ENCODE data around the gene CHRNA9. TPM values are rescaled to one million over a fixed set of nuclear protein-coding genes. Genes with fewer than 3 reads are reported as not detected.

CHRNA9 gene
- total RNA-seq, 1 donor from 2014 or later = not detected

DNA sequence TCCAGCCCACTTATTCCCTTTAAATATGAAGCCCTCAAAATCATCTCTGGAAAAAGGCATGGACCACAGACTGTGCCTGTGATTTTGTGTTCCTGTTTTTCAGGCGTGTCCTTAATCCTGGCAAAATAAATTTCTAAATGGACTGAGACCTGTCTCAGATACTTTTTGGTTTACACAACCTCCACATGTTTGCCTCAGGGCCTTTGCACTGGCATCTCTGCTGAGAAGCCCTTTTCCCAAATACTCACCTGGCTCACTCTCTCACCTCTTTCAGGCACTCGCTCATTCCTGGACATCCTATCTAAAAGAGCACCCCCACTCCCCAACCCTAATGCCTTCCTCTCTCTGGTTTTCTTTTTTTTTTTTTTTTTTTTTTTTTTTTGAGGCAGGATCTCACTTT is 40.5 kb downstream of the CHRNA9 start:
- no peak overlapping the region for H3K27ac Mint-ChIP-seq (ENCODE audit: unreplicated experiment)
- no peak for DNase-seq (ENCODE audit: low read depth, low spot score)
- H3K36me3 Mint-ChIP-seq (ENCODE audit: low read depth) = no peaks in the 10 kb centered on the region
- TF ChIP-seq, protein P1, sequence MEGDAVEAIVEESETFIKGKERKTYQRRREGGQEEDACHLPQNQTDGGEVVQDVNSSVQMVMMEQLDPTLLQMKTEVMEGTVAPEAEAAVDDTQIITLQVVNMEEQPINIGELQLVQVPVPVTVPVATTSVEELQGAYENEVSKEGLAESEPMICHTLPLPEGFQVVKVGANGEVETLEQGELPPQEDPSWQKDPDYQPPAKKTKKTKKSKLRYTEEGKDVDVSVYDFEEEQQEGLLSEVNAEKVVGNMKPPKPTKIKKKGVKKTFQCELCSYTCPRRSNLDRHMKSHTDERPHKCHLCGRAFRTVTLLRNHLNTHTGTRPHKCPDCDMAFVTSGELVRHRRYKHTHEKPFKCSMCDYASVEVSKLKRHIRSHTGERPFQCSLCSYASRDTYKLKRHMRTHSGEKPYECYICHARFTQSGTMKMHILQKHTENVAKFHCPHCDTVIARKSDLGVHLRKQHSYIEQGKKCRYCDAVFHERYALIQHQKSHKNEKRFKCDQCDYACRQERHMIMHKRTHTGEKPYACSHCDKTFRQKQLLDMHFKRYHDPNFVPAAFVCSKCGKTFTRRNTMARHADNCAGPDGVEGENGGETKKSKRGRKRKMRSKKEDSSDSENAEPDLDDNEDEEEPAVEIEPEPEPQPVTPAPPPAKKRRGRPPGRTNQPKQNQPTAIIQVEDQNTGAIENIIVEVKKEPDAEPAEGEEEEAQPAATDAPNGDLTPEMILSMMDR (conservative IDR thresholded peaks at IDR 0.05) = no peak
- H3K9me3 Mint-ChIP-seq = no peaks in the 10 kb centered on the region
- H3K4me1 Mint-ChIP-seq = no peaks in the 10 kb centered on the region
- H3K4me3 Mint-ChIP-seq = no peak overlapping the region
- no peaks in the 10 kb centered on the region for H3K27me3 Mint-ChIP-seq (ENCODE audit: low read depth)

DNA sequence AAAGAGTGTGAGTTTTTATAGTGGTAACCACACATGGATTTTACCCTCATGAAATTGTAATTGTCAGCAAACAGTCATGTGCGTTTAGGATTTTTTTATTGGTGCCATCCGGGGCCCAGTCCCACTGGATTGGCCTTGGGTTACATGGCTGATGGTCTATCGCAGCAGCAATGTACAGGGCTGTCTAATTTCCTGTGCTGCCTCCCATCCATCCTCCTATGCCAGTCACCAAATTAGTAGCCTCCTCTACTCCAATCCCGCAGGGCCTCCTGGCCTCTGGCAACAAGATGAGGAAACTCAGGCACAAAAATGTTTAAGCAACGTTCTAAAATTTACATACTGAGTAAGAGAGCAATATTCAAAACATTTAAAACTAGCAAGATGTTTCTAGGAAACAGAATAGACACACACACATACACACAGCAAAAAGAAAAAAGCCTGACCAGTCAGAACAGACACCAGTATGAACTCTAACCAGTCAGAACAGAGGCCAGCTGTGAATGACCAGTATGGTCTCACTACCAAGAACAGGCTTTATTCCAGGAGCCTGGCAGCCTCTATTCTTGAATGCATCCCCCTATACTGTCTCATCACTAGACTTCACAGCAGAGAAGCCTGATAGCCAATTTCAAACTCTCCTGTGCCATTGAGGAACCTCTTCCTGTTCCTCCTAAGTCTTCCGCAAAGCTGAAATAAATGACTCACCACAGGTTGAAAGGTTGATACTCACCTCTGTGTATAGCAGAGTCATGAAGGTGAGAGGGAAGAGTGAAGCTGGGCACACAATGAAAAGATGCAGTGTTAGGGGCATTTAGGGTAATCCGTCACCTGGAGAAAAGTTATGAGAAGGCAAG is 42.6 kb downstream of the CHRNA9 start:
- Mint-ChIP-seq H3K27ac (ENCODE audit: unreplicated experiment) (no peak overlapping the region), H3K4me1 (peaks cover 4% of the 10 kb centered on the region)

DNA sequence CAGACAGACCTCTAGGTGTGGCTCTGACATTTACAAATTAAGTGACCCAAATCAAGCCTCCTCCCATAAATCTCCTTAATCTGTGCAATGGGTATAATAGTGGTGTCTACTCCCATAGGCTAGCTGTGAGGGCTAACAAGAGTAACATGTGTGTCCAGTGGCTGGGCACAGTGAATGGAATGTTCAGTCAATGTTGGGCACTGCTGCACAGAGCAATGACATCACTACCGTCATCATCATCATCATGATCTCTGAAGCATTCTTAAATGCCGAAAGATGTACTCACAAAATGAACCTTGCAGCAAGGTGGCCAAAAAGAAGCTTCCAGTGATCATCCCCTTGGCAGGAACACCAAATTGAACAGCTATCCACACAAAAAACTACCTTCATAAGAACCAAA is 43.5 kb downstream of the CHRNA9 start:
- Mint-ChIP-seq H3K4me1 (peaks cover 4% of the 10 kb centered on the region), H3K4me3 (no peak overlapping the region), H3K27me3 (ENCODE audit: low read depth) (no peaks in the 10 kb centered on the region), H3K27ac (ENCODE audit: unreplicated experiment) (no peak overlapping the region), H3K9me3 (no peaks in the 10 kb centered on the region), H3K36me3 (ENCODE audit: low read depth) (no peaks in the 10 kb centered on the region)
- no peak for DNase-seq (ENCODE audit: low read depth, low spot score)
- TF ChIP-seq, protein P1 (conservative IDR thresholded peaks at IDR 0.05) = no peak

More for the DNA sequence above, 42.6 kb downstream of the CHRNA9 start:
- no peak for DNase-seq (ENCODE audit: low read depth, low spot score)
- Mint-ChIP-seq H3K36me3 (ENCODE audit: low read depth) (no peaks in the 10 kb centered on the region), H3K27me3 (ENCODE audit: low read depth) (no peaks in the 10 kb centered on the region), H3K9me3 (no peaks in the 10 kb centered on the region), H3K4me3 (no peak overlapping the region)
- TF ChIP-seq, protein P1 (conservative IDR thresholded peaks at IDR 0.05) = no peak

DNA sequence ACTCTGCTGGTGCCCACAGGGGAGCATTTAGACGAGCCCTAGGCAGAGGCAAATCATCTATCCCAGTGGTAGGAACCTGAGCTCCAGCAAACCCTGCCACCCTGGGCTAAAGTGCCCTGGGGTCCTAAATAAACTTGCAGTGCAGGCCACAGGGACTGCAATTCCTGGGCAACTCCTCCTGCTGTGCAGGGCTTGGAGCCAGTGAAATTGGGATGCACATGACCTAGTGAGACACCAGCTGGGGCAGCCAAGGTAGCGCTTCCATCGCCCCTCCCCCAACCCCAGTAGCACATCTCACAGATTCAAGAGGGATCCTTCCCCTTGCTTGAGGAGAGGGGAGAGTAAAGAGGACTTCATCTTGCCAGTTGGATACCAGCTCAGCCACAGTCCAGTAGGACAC is 44.1 kb downstream of the CHRNA9 start:
- no peaks in the 10 kb centered on the region for H3K36me3 Mint-ChIP-seq (ENCODE audit: low read depth)
- no peaks in the 10 kb centered on the region for H3K27me3 Mint-ChIP-seq (ENCODE audit: low read depth)
- DNase-seq (ENCODE audit: low read depth, low spot score) = no peak
- TF ChIP-seq, protein P1 (conservative IDR thresholded peaks at IDR 0.05) = no peak
- H3K4me3 Mint-ChIP-seq = no peak overlapping the region
- no peaks in the 10 kb centered on the region for H3K9me3 Mint-ChIP-seq
- peaks cover 4% of the 10 kb centered on the region for H3K4me1 Mint-ChIP-seq
- no peak overlapping the region for H3K27ac Mint-ChIP-seq (ENCODE audit: unreplicated experiment)

DNA sequence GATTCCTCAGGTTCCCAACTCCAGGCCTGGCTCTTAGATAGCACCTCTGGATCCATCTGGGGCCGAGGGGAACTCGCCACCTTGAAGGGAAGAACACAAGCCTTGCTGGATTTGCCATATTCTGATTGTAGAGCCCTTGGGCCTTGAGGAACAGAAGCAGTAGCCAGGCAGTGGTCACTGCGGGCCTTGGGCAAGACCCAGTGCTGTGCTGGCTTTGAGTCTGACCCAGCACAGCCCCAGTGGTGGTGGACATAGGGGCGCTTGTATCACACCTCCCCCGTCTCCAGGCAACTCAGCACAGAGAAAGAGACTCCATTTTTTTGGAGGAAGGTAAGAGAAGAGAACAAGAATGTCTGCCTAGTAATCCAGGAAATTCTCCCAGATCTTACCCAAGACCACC is 45.5 kb downstream of the CHRNA9 start:
- no peak overlapping the region for H3K4me3 Mint-ChIP-seq

More for the DNA sequence above, 45.5 kb downstream of the CHRNA9 start:
- H3K4me1 Mint-ChIP-seq = peaks cover 4% of the 10 kb centered on the region
- H3K36me3 Mint-ChIP-seq (ENCODE audit: low read depth) = no peaks in the 10 kb centered on the region
- no peaks in the 10 kb centered on the region for H3K27me3 Mint-ChIP-seq (ENCODE audit: low read depth)
- TF ChIP-seq, protein P1 (conservative IDR thresholded peaks at IDR 0.05) = no peak
- no peak overlapping the region for H3K27ac Mint-ChIP-seq (ENCODE audit: unreplicated experiment)
- no peaks in the 10 kb centered on the region for H3K9me3 Mint-ChIP-seq
- DNase-seq (ENCODE audit: low read depth, low spot score) = no peak

All from neural crest cell (in vitro differentiated cells).